Testis (tissue), 2 donors: ENCODE measurements around the gene STARD3.

Experiments used
- POLR2A ChIP-seq: fragments of 450-650 bp; IDR thresholded peaks from one replicate; pipeline ENCODE4 v1.6.1; 2017; ENCODE audit warnings: antibody characterized with exemption, mild to moderate bottlenecking, moderate library complexity
- TF ChIP-seq, protein P1 (sequence below), 3 experiments: fragments of 450-650 bp in 2 of 3; fragments of 200-600 bp in 1 of 3; sonication (generic) in 1 of 3; IDR thresholded peaks; one replicate each; pipeline ENCODE4 v1.5.1; 2016 to 2019; ENCODE audit warnings: antibody characterized with exemption in 3 of 3, mild to moderate bottlenecking in 2 of 3, moderate library complexity in 1 of 3

DNA sequence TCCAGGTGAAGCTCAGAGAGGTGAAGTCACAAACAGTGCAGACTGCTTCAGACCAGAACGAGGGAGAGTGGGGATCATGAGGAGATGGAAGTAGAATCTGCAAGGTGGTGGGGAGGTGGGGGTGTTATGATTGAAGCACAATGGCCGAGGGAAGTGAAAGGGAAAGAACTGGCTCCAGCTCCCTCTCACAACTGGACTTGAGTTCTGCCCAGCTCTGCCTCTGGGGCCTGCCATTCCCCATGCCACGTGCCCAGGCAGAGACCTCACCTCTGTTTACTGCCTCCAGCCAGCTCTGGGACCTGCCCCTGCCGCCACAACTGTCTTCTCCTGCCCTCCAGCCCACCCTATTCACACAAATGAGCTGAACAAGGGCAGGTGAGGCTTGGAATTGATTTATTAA is 33.8 kb downstream of the STARD3 start:
- TF ChIP-seq, protein P1, sequence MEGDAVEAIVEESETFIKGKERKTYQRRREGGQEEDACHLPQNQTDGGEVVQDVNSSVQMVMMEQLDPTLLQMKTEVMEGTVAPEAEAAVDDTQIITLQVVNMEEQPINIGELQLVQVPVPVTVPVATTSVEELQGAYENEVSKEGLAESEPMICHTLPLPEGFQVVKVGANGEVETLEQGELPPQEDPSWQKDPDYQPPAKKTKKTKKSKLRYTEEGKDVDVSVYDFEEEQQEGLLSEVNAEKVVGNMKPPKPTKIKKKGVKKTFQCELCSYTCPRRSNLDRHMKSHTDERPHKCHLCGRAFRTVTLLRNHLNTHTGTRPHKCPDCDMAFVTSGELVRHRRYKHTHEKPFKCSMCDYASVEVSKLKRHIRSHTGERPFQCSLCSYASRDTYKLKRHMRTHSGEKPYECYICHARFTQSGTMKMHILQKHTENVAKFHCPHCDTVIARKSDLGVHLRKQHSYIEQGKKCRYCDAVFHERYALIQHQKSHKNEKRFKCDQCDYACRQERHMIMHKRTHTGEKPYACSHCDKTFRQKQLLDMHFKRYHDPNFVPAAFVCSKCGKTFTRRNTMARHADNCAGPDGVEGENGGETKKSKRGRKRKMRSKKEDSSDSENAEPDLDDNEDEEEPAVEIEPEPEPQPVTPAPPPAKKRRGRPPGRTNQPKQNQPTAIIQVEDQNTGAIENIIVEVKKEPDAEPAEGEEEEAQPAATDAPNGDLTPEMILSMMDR (IDR thresholded peaks at IDR 0.05), result no peak
- no peak for TF ChIP-seq POLR2A
